HG03575 (cell line): ENCODE measurements around the gene ZNF765.
"Not testable (repeated sequence)": the region's sequence is repeated elsewhere in the genome, so short reads cannot be mapped to it uniquely, and the experiment has no call there.

ENCODE experiments used
- ATAC-seq: cut with Tn5 transposase; IDR thresholded peaks from one replicate; pipeline ENCODE4 v1.9.1; 2021; ENCODE audit not compliant: unreplicated experiment, insufficient number of reproducible peaks, low FRiP score; ENCODE audit errors: extremely low read depth

The ZNF765 gene

GRCh38 chr19:53394974-53395839 is at the start of gene ZNF765:
ZNF765 (plus strand) TSS chr19:53395149; CDS start chr19:53398016, 2,867 bp downstream.
- ATAC-seq: no peak

DNA sequence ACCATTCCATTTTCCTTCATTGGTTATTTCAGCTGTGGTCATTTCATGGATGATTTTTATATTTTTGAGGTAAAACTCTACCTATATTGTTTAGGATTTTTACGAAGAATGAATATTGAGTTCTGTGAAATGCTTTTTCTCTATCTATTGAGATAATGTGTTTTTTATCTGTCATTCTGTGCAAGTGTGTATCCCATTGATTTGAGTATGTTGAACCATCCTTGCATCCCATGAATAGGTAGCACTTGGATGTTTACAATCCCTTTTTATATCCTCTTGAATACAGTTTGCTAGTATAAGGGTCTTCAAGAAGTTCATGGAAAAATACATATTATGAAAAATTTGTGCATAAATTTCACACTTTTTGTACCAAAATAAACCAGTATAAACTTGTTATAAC is 39.2 kb upstream of the ZNF765 start:
- ATAC-seq: no peak

GRCh38 chr19:53357821-53358581 is 36.9 kb upstream of the ZNF765 start:
- no peak for ATAC-seq

- ATAC-seq: not testable (repeated sequence)
Observed at GRCh38 chr19:53360056-53360455, 34.9 kb upstream of the ZNF765 start.

GRCh38 chr19:53365134-53365898 is 29.6 kb upstream of the ZNF765 start, which contains the start of gene ZNF525:
ZNF525 (plus strand) TSS chr19:53365705; CDS start chr19:53372282, 6,577 bp downstream.
- no peak for ATAC-seq

GRCh38 chr19:53365899-53366493 is 29.0 kb upstream of the ZNF765 start:
- no peak for ATAC-seq

DNA sequence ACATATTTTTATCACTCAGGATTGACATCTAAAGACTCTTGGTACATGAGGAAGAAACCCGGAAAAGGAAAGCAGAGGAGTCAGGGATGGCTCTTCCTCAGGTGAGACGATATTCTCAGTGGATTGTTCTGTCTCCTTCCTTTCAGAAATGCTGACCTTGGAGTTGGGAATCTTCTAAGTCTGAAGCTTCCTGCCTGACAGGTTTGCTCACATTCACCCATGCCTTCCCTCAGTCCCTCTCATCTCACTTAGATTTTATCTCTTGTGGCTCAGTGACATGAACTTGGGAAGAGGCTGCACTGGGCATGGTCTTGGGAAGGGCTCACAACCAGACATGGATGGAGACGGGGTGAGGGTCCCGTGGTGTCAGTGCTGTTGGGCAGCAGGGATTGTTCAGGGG is 22.8 kb upstream of the ZNF765 start:
- no peak for ATAC-seq

GRCh38 chr19:53374288-53374687 is 20.7 kb upstream of the ZNF765 start:
- no peak for ATAC-seq

GRCh38 chr19:53374743-53375142 is 20.2 kb upstream of the ZNF765 start:
- ATAC-seq: no peak

- ATAC-seq: no peak
Observed at GRCh38 chr19:53381376-53381775, 13.6 kb upstream of the ZNF765 start.

- no peak for ATAC-seq
Observed at GRCh38 chr19:53388168-53388567, 6.8 kb upstream of the ZNF765 start.

DNA sequence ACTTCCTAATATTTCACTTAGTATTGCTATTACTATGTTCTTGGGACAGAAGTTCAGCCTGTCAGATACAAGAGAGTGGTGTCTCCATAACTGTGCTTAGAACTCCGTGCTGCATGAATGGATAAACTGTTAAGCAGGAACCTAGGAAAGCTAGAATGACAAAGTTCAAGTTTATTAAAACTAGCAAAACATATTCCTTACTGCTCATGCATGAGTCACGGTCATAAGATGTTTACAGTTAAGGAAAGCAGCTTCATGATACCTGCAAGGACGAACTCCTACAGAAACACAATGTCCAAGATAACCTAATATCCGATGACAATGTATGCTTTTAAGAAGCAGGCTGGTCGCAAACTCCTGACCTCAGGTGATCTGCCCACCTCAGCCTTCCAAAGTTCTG is 6.0 kb upstream of the ZNF765 start:
- no peak for ATAC-seq

DNA sequence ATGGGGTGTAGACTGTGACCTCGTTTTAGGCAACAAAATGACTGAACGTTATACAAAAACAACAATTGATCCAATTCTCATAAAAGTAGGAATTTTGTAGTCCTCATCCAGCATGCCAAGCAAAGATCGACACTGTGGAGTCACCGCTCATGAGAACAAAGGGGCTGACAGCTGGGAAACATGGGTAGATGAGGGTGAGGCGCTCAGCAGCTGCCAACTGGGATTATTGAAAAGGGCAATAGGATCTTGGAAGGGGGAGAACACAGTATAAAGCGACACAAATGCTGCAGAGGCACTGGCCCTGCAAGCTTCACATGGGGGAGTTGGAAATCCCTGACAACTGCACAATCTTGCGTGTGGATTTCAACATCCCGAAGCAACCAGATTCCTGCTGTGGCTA is 5.4 kb upstream of the ZNF765 start:
- no peak for ATAC-seq

DNA sequence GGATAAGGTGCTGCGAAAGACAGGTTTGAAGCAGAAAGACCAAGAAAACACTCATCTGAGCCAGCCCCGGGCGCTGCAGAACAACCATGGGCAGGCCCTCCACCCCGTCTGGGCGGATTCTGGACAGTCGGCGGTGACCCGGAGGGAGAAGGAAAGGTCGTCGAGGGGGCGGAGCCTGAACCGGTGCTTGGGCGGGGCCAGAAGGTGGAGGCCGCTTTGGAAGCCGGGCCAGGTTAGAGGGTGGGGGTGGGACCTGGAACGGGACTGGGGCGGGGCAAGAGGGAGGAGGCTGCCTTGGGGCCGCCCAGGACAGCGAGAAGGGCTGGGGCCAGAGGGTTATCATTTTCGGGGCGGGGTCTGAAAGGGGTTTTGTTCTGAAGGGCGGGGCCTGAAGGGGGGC is 5.0 kb upstream of the ZNF765 start:
- ATAC-seq: no peak

DNA sequence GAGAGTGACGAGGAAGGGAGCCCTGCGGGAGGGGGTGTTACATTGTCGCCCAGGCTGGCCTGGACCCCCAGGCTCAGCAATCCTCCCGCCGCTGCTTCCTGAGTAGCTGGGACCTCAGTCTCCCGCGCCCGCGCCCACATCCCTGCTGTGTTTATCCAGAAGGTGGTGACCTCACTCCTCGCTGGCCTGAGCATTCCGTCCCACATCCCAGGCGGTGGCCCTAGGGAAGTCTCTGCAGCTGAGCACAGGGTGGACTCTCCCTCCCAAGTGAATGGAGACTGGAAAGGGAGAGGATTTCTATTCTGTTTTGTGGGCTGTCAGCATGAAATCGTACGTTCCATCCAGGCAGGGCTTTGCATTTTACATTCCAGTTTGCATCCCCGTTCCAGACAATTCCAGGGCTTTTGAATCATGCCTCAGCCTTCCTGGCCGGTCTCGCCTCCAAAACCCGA is 401 bp upstream of the ZNF765 start:
- ATAC-seq: no peak

DNA sequence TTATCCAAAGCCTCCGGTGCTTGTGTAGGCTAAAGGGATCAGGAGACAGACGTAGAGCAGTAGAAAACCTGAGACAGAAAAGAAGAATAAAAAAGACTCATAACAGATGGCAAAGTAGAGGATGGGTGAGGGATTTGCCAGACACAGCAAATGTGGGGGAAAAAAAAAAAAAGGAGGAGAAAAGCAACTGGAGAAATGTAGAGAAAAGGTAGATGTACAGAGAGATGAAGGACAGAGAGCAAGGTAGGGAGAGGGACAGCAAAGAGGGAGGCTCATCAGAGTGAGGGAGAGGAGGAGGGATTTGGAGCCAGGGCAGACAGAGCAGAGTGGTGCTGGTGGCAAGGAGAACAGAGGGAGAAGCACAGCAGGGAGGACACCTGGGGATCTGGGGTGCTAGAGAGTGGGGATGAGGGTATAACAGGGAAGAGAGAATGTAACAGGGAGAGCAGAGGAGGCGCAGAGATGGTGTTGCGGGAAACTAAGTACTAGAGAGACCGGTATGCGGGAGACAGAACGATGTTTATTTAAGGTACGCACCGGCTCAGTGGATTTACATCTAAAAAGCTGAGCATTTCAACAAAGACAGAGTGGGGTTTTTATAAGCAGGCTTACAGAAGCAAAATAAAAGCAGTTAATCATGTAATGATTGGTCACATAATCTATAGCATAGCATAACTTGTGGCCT is 1.0 kb downstream of the ZNF765 start:
- not testable (repeated sequence) for ATAC-seq

DNA sequence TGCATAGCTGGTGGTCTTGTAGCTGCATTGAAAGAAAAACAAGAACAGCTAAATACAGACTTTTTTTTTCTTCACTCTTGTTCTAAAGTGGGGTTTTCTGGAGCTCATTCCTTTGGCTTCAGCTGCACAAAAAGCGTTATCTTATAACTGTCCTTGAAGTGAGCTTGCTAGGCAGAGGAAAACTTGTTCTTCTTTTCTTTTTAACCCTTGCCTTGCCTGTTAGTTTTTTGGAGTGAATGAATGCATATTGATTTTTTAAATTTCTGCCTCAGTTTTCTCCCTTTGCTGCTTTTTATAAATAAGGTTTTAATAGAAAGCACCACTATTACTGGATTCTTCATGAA is 1.5 kb downstream of the ZNF765 start:
- no peak for ATAC-seq

DNA sequence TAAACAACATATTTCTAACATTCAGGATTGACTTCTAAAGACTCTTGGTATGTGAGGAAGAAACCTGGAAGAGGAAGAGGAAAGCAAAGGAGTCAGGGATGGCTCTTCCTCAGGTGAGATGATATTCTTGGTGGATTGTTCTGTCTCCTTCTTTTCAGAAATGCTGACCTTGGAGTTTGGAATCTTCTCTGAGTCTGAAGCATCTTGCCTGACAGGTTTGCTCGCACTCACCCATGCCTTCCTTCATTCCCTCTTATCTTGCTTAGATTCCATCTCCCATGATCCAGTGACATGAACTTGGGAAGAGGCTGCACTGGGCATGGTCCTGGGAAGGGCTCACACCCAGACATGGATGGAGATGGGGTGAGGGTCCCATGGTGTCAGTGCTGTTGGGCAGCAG is 3.0 kb downstream of the ZNF765 start:
- ATAC-seq: not testable (repeated sequence)
